Measurements from ENCODE around the gene LRP6. TPM values are rescaled to one million over a fixed set of nuclear protein-coding genes. Genes with fewer than 3 reads are reported as not detected.

The LRP6 gene
- total RNA-seq, 1 experiment from 2014 or later, result 22.0 TPM

DNA sequence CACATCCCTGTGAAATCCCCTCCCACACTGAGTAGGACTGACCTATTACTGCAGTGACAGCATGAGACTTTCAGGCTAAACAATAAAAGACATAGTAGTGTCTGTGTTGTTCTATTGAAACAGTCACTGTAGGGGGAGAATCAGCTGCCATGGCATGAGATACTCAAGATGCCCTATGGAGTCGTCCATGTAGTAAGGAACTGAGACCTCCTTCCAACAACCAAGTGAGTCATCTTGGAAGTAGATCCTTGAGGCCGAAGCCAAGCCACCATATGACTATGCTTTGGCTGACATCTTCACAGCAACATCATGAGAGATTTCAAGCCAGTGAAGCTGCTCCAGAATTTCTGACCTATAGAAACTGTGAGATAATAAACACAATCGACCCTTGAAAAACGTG lies 12.1 kb upstream of the LRP6 start:
- in situ Hi-C loops (cut with HindIII; ENCODE audit: low pct_unique_long_range_greater_than_20kb, low sequenced_read_pairs), result no loop called here
- POLR2A ChIA-PET, result no interaction called here
- intact Hi-C loops (cut with micrococcal nuclease; ENCODE audit: unreplicated experiment), result no loop called here

DNA sequence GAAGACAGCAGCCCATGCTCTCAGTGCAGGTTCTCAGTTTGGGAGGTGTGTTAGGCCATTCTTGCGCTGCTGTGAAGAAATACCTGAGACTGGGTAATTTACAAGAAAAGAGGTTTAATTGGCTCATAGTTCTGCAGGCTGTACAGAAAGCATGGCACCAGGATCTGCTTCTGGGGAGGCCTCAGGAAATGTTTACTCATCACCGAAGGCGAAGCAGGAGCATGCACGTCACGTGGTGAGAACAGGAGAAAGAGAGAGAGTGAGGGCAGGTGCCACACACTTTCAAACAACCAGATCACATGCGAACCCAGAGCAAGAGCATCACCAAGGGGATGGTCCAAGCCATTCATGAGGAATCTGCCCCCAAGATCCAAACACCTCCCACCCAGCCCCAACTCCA lies 9.0 kb upstream of the LRP6 start:
- intact Hi-C loops (cut with micrococcal nuclease; ENCODE audit: unreplicated experiment), result no loop called here
- in situ Hi-C loops (cut with HindIII; ENCODE audit: low pct_unique_long_range_greater_than_20kb, low sequenced_read_pairs), result no loop called here
- no TSS peak for BruUV-seq (replicated peaks)
- H3K27me3 ChIP-seq (ENCODE audit: control insufficient read depth, insufficient read depth, low read length), result no peaks in the 10 kb centered on the region
- H3K27ac ChIP-seq (ENCODE audit: low read length), result no peak overlapping the region
- TF ChIP-seq POLR2AphosphoS5 (IDR thresholded peaks at IDR 0.05; ENCODE audit: low read depth, low read length), result no peak
- no peaks in the 10 kb centered on the region for H3K36me3 ChIP-seq (ENCODE audit: control insufficient read depth, insufficient read depth, low read length)
- ChIA-PET CTCF (no interaction called here), POLR2A (no interaction called here)
- no peak overlapping the region for H3K4me3 ChIP-seq (ENCODE audit: low read depth in 2 of 2, low read length in 2 of 2)
- H3K4me1 ChIP-seq (ENCODE audit: control insufficient read depth, insufficient read depth, low read length), result no peaks in the 10 kb centered on the region
- H3K9me3 ChIP-seq (ENCODE audit: control insufficient read depth, insufficient read depth, low read depth, low read length), result no peaks in the 10 kb centered on the region
- ATAC-seq, result no peak
- DNase-seq (ENCODE audit: low read depth, low spot score), result no peak

More for the DNA sequence above, 12.1 kb upstream of the LRP6 start:
- TF ChIP-seq, protein P1, sequence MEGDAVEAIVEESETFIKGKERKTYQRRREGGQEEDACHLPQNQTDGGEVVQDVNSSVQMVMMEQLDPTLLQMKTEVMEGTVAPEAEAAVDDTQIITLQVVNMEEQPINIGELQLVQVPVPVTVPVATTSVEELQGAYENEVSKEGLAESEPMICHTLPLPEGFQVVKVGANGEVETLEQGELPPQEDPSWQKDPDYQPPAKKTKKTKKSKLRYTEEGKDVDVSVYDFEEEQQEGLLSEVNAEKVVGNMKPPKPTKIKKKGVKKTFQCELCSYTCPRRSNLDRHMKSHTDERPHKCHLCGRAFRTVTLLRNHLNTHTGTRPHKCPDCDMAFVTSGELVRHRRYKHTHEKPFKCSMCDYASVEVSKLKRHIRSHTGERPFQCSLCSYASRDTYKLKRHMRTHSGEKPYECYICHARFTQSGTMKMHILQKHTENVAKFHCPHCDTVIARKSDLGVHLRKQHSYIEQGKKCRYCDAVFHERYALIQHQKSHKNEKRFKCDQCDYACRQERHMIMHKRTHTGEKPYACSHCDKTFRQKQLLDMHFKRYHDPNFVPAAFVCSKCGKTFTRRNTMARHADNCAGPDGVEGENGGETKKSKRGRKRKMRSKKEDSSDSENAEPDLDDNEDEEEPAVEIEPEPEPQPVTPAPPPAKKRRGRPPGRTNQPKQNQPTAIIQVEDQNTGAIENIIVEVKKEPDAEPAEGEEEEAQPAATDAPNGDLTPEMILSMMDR (IDR thresholded peaks at IDR 0.05), result no peak
- TF ChIP-seq SIN3A (IDR thresholded peaks at IDR 0.05; ENCODE audit: borderline replicate concordance, insufficient read depth, low read depth, low read length), result no peak
- TF ChIP-seq REST (IDR thresholded peaks at IDR 0.05; ENCODE audit: insufficient read depth in 1 of 2, low read depth in 2 of 2, low read length in 1 of 2), result no peak
- TF ChIP-seq POLR2AphosphoS5 (IDR thresholded peaks at IDR 0.05; ENCODE audit: low read depth, low read length), result no peak
- no peak for TF ChIP-seq TCF7L2 (IDR thresholded peaks at IDR 0.05; ENCODE audit: low read depth, low read length)
- Histone ChIP-seq H3K27me3 (ENCODE audit: control insufficient read depth, insufficient read depth, low read length) (no peaks in the 10 kb centered on the region), H3K27ac (ENCODE audit: low read length) (no peak overlapping the region), H3K4me1 (ENCODE audit: control insufficient read depth, insufficient read depth, low read length) (peaks cover 7% of the 10 kb centered on the region; the same call in 1 of the 2 replicates), H3K9me3 (ENCODE audit: control insufficient read depth, insufficient read depth, low read depth, low read length) (no peaks in the 10 kb centered on the region), H3K36me3 (ENCODE audit: control insufficient read depth, insufficient read depth, low read length) (no peaks in the 10 kb centered on the region), H3K4me3 (ENCODE audit: low read depth in 2 of 2, low read length in 2 of 2) (no peak overlapping the region)
- DNase-seq (ENCODE audit: low read depth, low spot score) (no peak), ATAC-seq (no peak)
- CTCF ChIA-PET, result no interaction called here
- no TSS peak for BruUV-seq (replicated peaks)

DNA sequence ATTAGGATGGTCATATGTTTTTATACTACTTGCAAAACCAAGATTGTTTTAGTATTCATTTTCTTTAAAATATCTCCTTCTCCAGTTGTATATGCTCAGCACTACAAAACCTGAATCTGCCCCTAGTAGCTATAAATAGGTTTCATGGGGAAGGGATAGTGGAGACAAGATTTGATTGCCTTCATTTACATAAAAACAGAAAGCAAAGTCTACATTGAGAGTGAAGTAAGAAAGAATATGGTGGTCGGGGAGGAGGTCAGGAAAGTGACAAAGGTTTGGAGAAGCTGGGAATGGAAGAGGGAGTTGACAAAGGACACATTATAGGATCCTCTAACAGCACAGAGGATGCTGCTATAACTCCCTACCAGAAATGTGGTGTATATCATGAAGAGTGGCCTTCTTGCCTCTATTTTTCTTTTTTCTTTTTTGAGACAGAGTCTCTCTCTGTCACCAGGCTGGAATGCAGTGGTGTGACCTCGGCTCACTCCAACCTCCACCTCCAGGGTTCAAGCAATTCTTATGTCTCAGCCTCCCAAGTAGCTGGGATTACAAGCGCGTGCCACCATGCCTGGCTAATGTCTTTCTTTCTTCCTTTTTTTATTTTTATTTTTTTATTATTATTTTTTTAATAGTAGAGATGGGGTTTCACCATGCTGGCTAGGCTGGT lies 6.6 kb upstream of the LRP6 start:
- Histone ChIP-seq H3K36me3 (ENCODE audit: control insufficient read depth, insufficient read depth, low read length) (no peaks in the 10 kb centered on the region), H3K4me3 (ENCODE audit: low read depth in 2 of 2, low read length in 2 of 2) (no peak overlapping the region), H3K4me1 (ENCODE audit: control insufficient read depth, insufficient read depth, low read length) (no peaks in the 10 kb centered on the region), H3K27ac (ENCODE audit: low read length) (no peak overlapping the region), H3K27me3 (ENCODE audit: control insufficient read depth, insufficient read depth, low read length) (no peaks in the 10 kb centered on the region), H3K9me3 (ENCODE audit: control insufficient read depth, insufficient read depth, low read depth, low read length) (no peaks in the 10 kb centered on the region)
- CTCF ChIA-PET, result no interaction called here
- no peak for ATAC-seq
- intact Hi-C loops (cut with micrococcal nuclease; ENCODE audit: unreplicated experiment), result no loop called here
- in situ Hi-C loops (cut with HindIII; ENCODE audit: low pct_unique_long_range_greater_than_20kb, low sequenced_read_pairs), result no loop called here
- no TSS peak for BruUV-seq (replicated peaks)
- no peak for TF ChIP-seq POLR2AphosphoS5 (IDR thresholded peaks at IDR 0.05; ENCODE audit: low read depth, low read length)
- TF ChIP-seq, protein P1 (IDR thresholded peaks at IDR 0.05), result no peak
- no peak for TF ChIP-seq SIN3A (IDR thresholded peaks at IDR 0.05; ENCODE audit: borderline replicate concordance, insufficient read depth, low read depth, low read length)
- TF ChIP-seq REST (IDR thresholded peaks at IDR 0.05; ENCODE audit: insufficient read depth in 1 of 2, low read depth in 2 of 2, low read length in 1 of 2), result no peak
- no peak for TF ChIP-seq TCF7L2 (IDR thresholded peaks at IDR 0.05; ENCODE audit: low read depth, low read length)
- POLR2A ChIA-PET, result no interaction called here
- no peak for DNase-seq (ENCODE audit: low read depth, low spot score)

All from Panc1 (cell line).